Stimulated activated CD4-positive, alpha-beta T cell treated with anti-CD3 and anti-CD28 coated beads, Interleukin-4, amount 100 ng/mL, for 1 hour (primary cell): ENCODE results near the gene ERBB2.
"Not testable (repeated sequence)": the region's sequence is repeated elsewhere in the genome, so short reads cannot be mapped to it uniquely, and the experiment has no call there.

ENCODE experiments used
- DNase-seq: peaks from one replicate; pipeline ENCODE4 v3.0.0-alpha.2; 2020

Gene ERBB2

DNA sequence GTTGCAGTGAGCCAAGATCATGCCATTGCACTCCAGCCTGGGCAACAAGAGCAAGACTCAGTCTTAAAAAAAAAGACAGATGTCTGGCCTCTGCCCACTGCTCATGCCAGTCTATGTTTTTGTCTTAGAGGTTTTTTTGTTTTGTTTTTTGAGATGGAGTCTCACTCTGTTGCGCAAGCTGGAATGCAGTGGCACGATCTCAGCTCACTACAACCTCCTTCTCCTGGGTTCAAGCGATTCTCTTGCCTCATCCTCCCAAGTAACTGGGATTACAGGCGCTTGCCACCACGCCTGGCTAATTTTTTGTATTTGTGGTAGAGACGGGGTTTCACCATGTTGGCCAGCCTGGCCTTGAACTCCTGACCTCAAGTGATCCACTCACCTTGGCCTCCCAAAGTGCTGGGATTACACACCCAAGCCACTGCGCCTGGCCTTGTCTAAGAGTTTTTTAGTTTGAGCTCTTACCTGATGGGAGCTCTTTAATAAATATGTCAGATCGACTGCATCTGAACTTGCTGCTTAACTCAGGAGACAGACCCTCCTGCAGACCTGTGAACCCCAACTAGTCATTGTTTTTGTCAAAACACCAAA lies 48.7 kb downstream of the ERBB2 start:
- DNase-seq: not testable (repeated sequence)

DNA sequence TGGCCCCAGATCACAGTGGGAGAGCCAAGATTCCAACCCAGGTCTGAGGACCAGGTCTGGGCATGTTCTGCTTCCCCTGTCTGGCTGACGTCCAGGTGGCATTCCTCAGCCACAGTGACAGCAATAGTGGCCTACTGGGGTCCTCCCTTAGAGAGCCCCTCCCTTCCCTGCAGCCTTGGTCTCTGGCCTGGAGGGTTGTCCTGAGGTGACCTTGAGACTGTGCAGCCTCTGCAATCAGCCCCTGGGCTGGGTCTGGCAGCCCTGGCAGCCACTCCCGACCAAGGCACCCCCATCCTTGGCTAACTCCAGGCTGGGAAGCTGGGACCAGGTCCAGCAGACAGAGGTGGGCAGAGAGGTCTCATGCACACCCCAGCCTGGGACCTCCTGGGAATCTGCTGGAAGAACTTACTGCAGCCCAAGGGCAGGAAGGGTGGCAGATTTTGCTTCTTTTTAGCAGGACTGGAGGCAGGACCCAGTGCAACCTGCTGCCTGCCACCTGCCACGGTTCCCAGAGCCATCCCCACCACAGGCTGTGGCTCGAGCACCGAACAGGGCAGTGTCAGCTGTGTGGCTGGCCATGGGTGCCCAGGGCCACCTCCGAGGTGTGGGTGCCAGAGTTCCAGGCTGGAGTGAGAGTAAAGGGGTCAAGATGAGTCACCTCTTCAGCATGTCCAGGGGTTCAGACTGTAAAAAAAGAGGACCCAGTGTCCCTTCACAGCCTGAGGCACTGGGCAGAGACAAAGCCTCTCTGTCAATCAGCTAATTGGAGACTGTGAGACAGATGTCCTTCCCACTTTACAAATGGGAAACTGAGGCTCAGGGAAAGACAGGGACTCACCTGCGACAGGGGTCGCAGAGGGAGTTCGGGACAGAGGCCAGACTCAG lies 50.5 kb downstream of the ERBB2 start:
- no peak for DNase-seq

DNA sequence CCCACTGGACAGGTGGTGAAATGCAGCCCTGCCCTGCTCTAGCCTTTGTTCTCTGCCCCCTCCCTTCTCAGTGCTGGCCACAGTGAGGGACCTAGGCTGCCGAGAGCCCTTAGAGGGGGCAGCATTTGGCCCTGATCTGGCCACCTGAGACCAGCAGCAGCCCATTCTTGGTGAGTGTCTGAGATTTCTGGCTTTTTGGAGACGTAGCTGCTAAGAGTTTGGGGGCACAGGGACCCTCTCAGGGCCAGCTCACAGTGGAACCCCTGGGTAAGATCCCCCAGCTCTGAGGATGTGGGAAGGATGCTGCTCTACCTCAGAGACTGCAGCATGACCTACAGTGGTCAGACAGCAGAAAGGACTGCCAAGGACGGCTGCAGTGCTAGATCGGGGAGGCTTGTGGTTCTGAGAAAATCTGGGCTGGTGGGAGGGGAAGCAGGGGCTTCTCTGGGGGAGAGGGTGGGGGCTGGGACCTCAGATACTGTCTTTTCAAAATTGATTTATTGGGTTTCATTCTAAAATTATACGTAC lies 51.2 kb downstream of the ERBB2 start:
- no peak for DNase-seq

DNA sequence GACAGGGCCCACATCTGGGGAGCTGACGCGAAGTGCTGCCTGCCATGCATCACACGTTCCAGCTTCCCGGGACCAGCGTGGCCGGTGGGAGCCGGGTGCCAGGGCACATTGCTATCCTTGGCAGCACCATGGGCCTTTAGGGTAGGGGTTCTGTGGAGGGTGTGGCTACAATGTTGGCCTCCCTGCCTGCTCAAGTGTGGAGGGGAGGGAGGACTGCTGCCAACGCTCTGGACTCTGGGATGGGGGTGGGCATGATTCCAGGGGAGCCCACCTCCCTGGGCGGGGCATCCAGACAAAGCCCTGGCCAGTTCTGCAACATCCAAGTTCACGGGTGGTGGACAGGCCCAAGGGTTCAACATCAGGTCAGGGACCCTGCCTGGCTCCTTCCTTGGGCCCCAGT lies 51.8 kb downstream of the ERBB2 start:
- no peak for DNase-seq

- DNase-seq: no peak
Measured at GRCh38 chr17:39752241-39752881, 52.5 kb downstream of the ERBB2 start.

DNA sequence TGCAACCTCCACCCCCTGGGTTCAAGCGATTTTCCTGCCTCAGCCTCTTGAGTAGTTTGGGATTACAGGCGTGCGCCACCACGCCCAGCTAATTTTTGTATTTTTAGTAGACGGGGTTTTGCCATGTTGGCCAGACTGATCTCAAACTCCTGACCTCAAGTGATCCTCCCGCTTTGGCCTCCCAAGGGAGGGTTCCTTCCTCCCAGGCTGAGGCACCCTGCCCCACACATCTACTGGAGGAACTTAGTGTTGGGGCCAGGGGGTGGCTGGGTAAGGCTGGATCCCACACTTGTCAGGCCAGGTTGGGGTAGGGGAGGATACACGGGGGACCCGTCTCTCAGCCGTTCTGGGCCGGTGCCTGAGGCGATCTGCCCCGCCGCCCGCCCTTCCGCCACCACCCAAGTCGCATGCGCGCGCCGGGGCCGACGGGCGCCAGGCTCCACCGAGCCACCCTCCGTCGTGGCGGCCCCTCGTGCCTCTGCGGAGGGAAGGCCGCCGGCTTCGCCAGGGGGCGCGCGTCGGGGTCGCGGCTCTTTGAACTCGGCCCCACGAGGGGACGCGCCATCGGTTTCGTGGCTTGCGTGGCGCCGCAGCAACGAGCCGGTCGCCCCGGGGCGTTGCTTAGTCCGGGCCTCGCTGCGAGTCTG lies 53.8 kb downstream of the ERBB2 start:
- DNase-seq: peak; percentile 73

- peak; percentile 93 for DNase-seq
Measured at GRCh38 chr17:39754161-39754957, 54.5 kb downstream of the ERBB2 start.

- DNase-seq: no peak
Measured at GRCh38 chr17:39754958-39755553, 55.2 kb downstream of the ERBB2 start.

DNA sequence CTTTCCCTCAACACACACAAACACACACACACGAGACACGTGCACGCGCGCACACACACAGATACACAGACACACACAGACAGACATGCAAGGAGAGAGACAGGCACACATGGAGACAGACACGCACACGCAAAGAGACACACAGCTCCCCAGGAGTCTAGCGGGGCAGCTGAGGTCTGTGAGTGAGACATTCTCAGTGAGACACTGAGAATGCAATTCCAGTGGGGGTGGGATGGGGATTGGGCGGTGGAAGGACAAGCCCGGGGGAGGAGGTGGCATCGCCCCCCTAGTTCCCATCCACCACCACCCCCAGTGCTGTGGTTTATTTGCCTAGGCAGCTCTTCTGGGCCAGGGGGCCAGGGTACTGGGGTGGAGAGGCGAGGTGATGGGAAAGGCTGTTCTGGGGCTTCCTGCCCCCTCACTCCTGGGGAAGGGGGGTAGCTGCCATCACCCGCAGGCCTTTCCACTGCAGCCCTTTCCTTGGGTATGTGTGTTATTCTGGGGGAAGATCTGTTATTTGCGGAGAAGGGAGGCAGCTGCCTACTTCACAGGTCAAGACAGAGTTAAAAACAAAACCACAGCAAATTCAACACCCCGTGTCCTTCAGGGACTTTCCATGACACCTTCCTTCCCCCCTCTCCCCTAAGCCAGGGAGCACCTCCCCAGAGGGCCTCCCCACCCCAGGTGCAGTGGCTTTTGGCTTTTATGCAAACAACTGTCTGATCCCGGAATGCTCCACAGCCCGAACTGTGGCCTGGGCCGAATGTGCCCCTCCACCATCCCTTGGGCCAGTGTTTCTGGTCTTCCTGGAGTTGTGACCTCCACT lies 55.9 kb downstream of the ERBB2 start:
- peak; percentile 48 for DNase-seq

GRCh38 chr17:39756380-39757079 lies 56.7 kb downstream of the ERBB2 start:
- no peak for DNase-seq

- no peak for DNase-seq
Measured at GRCh38 chr17:39757176-39757662, 57.4 kb downstream of the ERBB2 start.

DNA sequence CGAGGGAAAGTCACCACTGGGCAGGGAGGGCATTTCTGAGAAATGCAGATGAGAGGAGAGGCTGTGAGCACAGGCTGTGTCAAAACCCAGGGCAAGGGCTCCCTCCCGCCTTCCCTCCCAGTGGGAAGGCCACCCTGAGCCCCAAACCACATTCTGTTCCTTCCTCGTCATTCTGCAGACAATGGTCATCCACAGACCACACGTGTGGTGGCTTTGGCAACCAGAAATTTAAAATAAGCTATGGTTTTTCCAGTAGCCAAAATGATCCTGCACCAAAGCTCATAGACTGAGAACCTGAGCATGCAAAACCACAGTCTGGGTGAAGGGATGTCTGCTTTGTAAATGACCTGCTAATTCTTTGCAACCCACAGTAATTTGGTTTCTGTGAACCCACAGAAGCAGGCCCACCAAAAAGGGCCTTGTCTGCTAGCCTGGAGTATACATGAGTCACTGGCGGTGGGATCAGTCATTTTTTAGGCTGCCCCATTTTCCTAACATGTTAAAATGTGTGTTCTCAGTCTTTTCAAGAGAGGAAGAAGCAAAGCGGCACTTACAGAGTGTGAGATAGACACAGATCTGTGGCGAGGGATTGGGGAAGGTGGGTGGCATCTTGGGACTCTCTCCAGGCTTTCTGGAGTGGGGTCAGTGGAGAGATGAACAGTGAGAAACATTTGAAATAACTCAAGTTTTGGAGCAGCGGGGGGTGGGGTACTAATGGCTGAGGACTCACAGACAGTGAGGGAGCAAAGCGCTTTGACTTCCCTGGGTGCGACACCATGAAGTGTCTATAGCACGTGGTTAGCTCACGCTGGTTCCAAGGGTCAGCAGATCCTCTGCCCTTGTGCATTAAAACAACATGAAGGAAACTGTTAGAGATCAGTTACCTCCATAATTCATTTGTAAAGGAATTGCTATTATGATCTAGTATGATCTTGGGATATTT lies 58.3 kb downstream of the ERBB2 start:
- peak; percentile 37 for DNase-seq

- DNase-seq: no peak
Measured at GRCh38 chr17:39759204-39759603, 59.3 kb downstream of the ERBB2 start.

DNA sequence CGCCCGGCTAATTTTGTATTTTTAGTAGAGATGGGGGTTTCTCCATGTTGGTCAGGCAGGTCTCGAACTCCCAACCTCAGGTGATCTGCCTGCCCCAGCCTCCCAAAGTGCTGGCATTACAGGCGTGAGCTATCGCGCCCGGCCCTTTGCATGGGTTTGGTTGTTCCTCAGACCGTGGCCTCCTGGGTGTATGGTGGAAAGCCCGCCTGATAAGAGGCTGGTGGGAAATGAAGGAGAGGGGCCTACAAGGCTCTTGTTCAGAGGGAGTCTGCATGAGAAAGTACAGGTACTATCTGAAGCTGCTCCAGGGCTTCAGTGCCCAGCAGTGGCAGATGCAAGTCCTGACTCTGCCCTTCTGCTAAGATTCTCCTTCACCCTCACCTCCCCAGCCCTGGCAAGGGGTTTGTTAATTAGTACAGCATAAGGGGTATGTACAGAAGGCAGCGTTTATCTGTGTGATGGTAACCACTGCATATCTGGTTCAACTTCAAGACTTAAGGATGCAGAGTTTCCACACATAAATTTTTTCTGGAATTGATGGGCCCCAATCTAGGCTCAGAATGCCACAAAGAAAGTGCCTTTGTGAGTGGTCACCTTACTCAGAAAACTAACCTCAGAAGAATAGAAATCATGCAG lies 62.1 kb downstream of the ERBB2 start:
- DNase-seq: no peak

DNA sequence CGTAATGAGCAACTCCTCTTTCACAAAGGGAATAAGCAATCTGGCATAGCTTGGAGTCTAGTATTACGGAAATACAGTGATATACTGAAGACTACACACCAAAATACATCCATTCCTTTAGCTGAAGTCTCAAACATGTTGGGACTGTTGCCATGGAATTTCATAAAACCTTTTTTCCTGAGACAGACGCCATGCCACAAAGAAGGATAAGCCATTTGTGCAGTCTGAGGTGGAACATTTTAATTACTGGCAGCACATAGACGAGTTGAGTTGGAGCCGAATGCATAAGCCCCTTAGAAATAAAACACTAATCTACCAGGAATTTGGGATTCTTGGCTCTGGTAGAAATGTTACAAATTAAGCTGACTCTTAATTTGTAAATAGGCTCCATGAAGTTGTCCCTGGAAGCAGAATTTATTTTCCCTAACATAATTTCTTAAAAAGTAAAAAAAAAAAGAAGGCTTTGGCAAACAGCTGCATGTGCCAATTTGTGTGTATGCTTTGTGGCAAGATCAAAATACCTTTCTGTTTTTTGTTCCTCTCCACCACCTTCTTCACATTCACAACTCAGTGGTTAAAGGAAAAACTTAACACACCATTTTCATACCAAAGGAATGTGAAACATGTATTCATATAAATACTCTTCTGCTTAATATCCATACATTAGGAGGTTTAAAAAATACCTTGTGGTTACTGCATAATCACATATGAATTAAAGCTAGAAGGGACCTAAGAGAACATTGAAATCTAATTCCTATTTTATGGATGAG lies 63.4 kb downstream of the ERBB2 start:
- DNase-seq: no peak

- DNase-seq: not testable (repeated sequence)
Measured at GRCh38 chr17:39764171-39764570, 64.3 kb downstream of the ERBB2 start.

- DNase-seq: no peak
Measured at GRCh38 chr17:39765175-39765574, 65.3 kb downstream of the ERBB2 start.

DNA sequence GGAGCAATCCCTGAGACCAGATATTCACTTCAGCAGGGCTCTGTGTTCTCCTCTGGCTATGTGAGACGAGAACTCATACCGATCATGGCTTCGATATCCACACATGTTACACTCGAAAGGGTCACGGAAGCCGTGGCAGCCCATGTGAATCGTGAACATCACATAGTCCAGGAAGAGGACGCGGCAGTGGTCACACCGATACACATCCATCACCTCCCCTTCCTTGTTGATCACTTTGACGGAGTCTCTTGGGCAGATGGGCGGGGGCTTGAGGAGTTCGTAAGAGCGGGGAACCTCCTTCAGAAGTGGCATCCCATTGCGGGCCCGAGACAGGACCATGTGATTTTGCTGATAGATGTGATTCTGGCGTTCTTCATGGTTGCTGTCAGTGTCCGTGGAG lies 65.9 kb downstream of the ERBB2 start:
- DNase-seq: no peak
